ENCODE measurements around the gene LRGUK.
"Not testable (repeated sequence)": the region's sequence is repeated elsewhere in the genome, so short reads cannot be mapped to it uniquely, and the experiment has no call there.

Gene LRGUK

GRCh38 chr7:134189559-134189958, 62.4 kb downstream of the LRGUK start:
- DNase-seq: no peak

GRCh38 chr7:134191876-134192275, 64.7 kb downstream of the LRGUK start:
- no peak for DNase-seq

DNA sequence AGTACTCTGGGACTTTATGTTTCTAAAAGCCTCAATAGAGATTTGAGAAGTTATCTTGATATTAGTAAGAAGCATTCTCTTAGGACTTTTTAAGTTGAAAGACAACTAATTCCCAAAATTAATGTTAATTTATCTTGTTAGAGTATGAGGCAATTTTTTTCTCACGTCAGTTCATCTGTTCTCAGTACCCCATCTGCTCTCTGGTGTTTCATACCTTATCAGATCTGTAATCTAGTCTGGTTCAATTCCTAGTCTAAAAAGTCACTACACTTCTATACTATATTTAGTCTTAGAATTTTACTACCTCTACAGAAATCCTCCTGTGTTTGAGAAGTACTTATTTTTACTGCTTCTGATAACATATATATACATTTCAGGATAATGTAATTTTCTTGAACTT, 66.1 kb downstream of the LRGUK start:
- no peak for DNase-seq

GRCh38 chr7:134195252-134195651, 68.1 kb downstream of the LRGUK start:
- no peak for DNase-seq

- DNase-seq: no peak
Measured at GRCh38 chr7:134196439-134196838, 69.3 kb downstream of the LRGUK start.

GRCh38 chr7:134197345-134197744, 70.2 kb downstream of the LRGUK start:
- DNase-seq: no peak

DNA sequence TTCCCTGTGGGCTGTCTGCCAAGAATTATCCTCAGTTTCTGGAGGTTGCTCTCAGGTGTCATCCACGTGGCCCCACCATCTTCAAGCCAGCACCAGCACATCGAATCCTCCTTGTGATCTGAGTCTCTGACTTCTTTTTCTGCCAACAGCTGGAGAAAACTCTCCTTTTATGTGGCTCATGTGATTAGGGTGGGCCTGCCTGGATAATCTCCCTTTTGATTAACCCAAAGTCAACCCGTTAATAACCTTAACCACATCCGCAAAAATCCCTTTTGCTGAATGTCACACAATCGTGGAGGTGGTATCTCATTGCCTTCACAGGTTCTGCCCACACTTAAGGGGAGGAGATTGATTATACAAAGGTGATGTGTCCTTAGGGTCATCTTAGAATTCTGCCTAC, 73.8 kb downstream of the LRGUK start:
- no peak for DNase-seq

DNA sequence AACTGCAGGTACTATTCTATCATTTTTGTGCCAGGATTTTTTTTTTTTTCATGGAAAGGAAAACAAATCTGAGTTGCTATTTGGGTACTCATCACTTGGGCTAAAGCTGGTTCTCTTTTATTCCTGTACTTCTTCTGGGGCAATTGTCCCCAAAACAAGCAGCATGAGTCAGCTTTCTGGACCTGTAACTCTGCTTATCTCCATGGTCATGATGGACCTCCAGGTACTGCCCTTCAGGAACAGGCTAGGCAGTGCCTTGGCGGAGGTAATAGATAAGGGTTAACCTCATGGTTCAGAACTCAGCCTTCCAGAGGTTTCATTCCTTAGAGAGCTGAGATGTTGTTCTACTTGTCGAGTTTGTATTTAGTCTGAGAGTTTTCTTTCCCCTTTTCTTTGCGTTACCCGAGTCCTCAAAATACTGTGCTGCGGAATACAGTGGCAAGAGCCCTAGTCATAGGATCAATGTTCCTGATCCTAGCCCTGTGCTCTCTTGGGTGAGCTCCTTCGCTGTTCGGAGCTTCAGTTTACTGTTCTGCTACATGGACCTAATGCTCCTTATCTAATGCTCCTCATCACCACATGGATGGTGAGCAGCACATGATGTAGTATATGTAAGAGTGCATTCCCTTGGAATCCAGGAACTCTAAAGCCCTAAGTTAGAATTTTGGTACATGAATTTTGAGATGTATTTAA, 74.6 kb downstream of the LRGUK start:
- no peak for DNase-seq

DNA sequence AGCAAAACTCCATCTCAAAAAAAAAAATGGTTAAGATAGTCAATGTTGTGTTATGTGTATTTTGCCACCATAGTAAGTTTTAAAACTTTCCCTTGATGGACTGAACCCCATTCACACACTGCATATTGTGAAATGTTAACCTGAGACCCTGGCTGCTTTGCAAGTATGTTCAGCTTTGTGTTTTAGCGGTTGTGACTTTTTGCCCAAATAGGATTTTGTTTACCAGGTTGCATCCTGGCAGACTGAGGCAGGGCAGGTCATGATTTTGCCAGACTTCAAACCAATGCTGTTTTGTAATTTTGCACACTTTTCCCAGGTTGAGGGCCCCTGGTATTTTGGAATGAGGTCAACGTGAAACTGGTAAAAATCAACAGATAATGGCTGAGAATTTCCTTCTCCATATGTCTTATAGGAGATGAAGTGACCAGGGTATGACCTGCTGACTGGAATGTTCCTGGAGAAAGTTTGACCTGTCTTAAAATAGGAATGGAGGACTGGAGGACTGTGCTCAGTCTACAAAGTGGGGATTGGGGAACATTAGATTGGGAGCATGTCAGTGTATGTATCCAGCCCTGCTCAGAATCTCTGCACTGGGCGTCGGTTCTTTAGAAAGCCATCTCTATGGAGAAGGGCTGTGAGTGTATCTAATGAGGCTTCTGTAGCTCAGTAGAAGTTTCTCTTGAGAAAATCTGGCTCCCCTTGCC, 76.2 kb downstream of the LRGUK start:
- DNase-seq: no peak

GRCh38 chr7:134209322-134210015, 82.3 kb downstream of the LRGUK start:
- no peak for DNase-seq

DNA sequence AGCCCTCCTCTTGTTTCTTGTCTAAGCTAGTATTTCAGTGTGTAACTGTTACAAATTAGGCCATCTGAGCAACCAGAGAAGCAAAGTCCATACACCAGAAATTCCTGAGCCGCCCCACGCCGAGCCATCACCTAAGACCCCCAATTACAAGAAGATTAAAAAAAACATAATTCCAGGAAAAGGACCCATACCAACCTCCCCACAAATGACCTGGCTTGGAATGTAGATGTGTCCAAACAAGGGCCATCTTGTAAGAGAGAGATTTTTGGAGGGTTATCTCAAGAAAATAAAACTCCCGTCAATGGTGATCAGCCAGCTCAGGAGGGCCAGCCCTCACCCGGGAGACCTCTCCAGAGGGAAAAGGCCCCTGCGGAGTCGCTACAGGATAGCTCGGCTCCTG, 83.1 kb downstream of the LRGUK start:
- no peak for DNase-seq

- no peak for DNase-seq
Measured at GRCh38 chr7:134210976-134211663, 84.0 kb downstream of the LRGUK start.

GRCh38 chr7:134211817-134212216, 84.7 kb downstream of the LRGUK start:
- no peak for DNase-seq

DNA sequence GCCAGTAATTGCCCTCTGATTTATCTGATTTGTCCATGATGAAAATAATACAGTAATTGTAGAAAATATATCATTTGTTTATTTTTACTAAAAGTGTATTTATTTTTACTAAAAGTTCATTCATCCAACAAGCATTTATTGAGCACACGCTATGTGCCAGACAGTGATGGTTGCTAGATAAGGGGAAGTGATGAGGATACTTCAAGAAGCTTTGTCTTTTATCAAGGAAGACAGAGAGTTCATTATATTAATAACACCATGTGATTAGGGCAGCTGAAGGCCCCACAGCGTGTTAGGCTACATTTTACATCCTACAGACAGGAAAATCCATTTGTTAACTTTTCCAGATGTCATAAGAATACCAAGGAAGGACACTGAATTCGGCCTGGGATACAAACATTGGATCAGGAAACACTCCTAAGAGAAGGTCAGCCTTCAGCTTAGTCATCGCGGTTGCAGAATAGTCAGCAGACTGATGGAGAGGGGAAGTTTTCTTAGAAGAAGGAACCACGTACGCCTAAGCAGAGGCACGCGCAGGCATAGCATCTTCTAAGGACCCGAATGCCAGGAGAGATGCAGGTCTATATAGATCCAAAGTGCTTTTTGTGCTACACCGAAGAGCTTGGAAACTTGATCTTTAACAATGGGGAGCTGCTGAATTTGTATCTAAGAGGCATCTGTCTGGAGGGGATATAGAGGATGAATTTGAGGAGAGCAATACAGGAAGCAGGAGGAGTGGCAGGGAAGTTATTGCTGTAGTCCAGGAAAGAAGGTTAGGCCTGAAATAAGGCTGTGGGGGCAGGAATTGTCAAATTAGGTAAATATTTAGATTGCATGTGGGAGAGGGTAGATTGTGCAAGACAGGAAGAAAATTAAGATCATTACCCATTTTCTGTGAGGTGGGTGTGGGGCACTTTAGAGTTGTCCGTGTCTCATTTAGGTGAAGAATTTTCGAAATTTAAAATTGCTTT, 85.7 kb downstream of the LRGUK start:
- no peak for DNase-seq

- no peak for DNase-seq
Measured at GRCh38 chr7:134220236-134220635, 93.1 kb downstream of the LRGUK start.

- not testable (repeated sequence) for DNase-seq
Measured at GRCh38 chr7:134231296-134231695, 104.2 kb downstream of the LRGUK start.

- no peak for DNase-seq
Measured at GRCh38 chr7:134234216-134234615, 107.1 kb downstream of the LRGUK start.

DNA sequence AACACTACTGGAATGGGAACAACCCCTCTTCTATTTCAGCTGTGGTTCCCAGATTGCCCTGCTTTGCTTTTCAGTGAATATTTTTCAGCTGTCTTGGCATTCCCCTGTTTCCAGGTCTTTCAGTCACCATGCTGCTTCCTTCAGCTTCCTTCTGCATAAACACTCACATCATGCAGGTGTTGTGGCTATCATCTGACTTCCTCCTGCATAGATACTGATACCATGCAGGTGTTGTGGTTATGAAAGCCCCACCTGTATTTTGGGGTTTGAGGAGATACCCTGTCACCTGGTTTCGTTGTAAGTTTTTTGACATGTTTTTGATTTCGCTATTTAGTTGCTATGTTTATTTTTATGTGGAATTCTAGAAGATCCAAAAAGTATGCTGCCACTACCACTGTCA, 118.1 kb downstream of the LRGUK start:
- DNase-seq: no peak

- no peak for DNase-seq
Measured at GRCh38 chr7:134246347-134246746, 119.2 kb downstream of the LRGUK start.

DNA sequence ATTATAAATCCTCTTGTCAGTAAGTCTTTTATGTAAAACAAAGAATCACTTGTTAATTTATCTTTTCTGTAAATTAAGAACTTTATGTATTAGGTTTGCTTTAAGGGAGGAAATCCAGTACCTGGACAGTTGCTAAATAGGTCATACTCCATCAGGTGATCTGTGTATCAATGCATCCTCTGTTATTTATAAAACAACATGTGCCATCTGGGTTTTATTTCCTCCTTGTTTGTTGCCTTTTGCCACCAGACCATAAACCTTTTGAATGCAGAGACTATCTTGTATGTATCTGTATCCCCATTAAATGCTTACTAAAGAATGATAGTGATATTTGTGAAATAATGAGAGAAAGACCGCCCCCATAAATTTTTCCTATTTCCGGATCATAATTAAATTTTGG, 119.6 kb downstream of the LRGUK start:
- DNase-seq: no peak

DNA sequence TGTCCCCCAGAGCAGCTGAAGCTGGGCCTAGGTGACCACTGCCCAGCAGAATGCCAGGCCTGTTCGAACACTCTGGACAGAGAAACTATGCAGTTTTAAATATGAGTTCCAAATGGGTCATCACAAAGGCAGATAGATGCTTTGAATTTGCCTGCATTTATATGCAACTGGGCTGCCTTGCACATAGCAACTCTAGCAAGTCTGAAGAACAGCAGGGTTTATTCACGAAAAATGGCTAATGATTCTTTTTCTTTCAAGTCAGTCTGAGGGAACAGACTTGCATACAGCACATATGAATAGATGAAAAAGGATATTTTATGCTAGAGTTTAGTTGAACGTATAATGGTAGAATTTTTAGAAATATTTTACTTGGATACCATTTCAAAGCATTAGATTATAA, 121.1 kb downstream of the LRGUK start:
- no peak for DNase-seq

- no peak for DNase-seq
Measured at GRCh38 chr7:134254311-134254710, 127.2 kb downstream of the LRGUK start.

Measured in NCI-H1436 (cell line).